Uterus (tissue), 4 donors: Measurements from ENCODE around the gene SUPT3H. TPM values are rescaled to one million over a fixed set of nuclear protein-coding genes. Genes with fewer than 3 reads are reported as not detected.
"Not testable (repeated sequence)": the region's sequence is repeated elsewhere in the genome, so short reads cannot be mapped to it uniquely, and the experiment has no call there.

Source experiments
- DNase-seq, 2 donors: peaks; one replicate each; pipeline ENCODE4 v3.0.0-alpha.2; 2019 to 2020
- H3K27ac ChIP-seq, 2 donors: fragments of 200-600 bp; sonication (generic); 1 replicate in 1 of 2; 2 replicates in 1 of 2; pipeline ENCODE4 v1.5.1; 2016 to 2018
- H3K27me3 ChIP-seq, 2 donors: fragments of 200-600 bp; sonication (generic); one replicate each; pipeline ENCODE4 v1.5.1; 2018 to 2019; ENCODE audit warnings: control low read depth in 1 of 2
- H3K36me3 ChIP-seq, 2 donors: fragments of 200-600 bp; sonication (generic); one replicate each; pipeline ENCODE4 v1.5.1; 2019; ENCODE audit warnings: control low read depth in 1 of 2
- H3K4me1 ChIP-seq, 2 donors: fragments of 200-600 bp; sonication (generic); one replicate each; pipeline ENCODE4 v1.5.1; 2018 to 2019; ENCODE audit warnings: control low read depth in 1 of 2
- H3K4me3 ChIP-seq, 2 donors: fragments of 200-600 bp; sonication (generic); 1 replicate in 1 of 2; 2 replicates in 1 of 2; pipeline ENCODE4 v1.5.1; 2018 to 2019; ENCODE audit warnings: mild to moderate bottlenecking in 1 of 2
- H3K9me3 ChIP-seq, 2 donors: fragments of 200-600 bp; sonication (generic); one replicate each; pipeline ENCODE4 v1.5.1; 2019; ENCODE audit warnings: control low read depth in 1 of 2
- CTCF ChIP-seq, 4 experiments: fragments of 200-600 bp in 2 of 4; fragments of 450-650 bp in 2 of 4; sonication (generic) in 2 of 4; IDR thresholded peaks; one replicate each; pipeline ENCODE4 v1.5.1; 2016 to 2019; ENCODE audit warnings: antibody characterized with exemption in 4 of 4, mild to moderate bottlenecking in 2 of 4, moderate library complexity in 1 of 4
- POLR2A ChIP-seq, 2 donors: fragments of 450-650 bp; IDR thresholded peaks; one replicate each; pipeline ENCODE4 v1.6.1; 2016; ENCODE audit warnings: antibody characterized with exemption in 2 of 2, mild to moderate bottlenecking in 1 of 2, moderate library complexity in 1 of 2
- intact Hi-C: fragments of 100-400 bp; cut with DNase I; formaldehyde crosslinking; loops from one replicate; pipeline ENCODE4 v1.15.1; 2023; ENCODE audit warnings: low total_unique reads
- total RNA-seq, 4 donors: library from RNA; depleted of rRNA in 3 of 4; stranded (reverse); fragments of >200 nt in 3 of 4; gene quantifications; one replicate each; pipeline versions ENCODE4 v1.1.0 to v1.2.4, GENCODE V29; 2014 to 2023
- donor health status: DM: yes; HTN: yes; CAD: no.

The SUPT3H gene
- total RNA-seq, 4 donors from 2014 or later = 1.3 to 14.9 (median 7.6) TPM

GRCh38 chr6:44914141-44914540 is 463.6 kb downstream of the SUPT3H start:
- DNase-seq = no peak
- no peak for TF ChIP-seq POLR2A (IDR thresholded peaks at IDR 0.05)
- TF ChIP-seq CTCF (IDR thresholded peaks at IDR 0.05) = no peak
- Histone ChIP-seq H3K36me3 (no peaks in the 10 kb centered on the region), H3K9me3 (no peaks in the 10 kb centered on the region), H3K27ac (no peak overlapping the region), H3K4me3 (no peak overlapping the region), H3K4me1 (no peaks in the 10 kb centered on the region), H3K27me3 (no peaks in the 10 kb centered on the region)
- intact Hi-C loops = no loop called here

GRCh38 chr6:44906761-44907160 is 471.0 kb downstream of the SUPT3H start:
- no peaks in the 10 kb centered on the region for H3K9me3 ChIP-seq
- no peak for DNase-seq
- intact Hi-C loops = no loop called here
- no peaks in the 10 kb centered on the region for H3K27me3 ChIP-seq
- no peak overlapping the region for H3K27ac ChIP-seq
- no peaks in the 10 kb centered on the region for H3K4me1 ChIP-seq
- no peak overlapping the region for H3K4me3 ChIP-seq
- TF ChIP-seq POLR2A (IDR thresholded peaks at IDR 0.05) (no peak), CTCF (IDR thresholded peaks at IDR 0.05) (no peak)
- H3K36me3 ChIP-seq = no peaks in the 10 kb centered on the region

- H3K9me3 ChIP-seq, H3K36me3 ChIP-seq, DNase-seq, intact Hi-C loops, H3K27me3 ChIP-seq, H3K4me1 ChIP-seq, H3K27ac ChIP-seq, H3K4me3 ChIP-seq: not testable (repeated sequence)
These were observed 477.4 kb downstream of the SUPT3H start for GRCh38 chr6:44900358-44900757.

GRCh38 chr6:44898296-44898930 is 479.3 kb downstream of the SUPT3H start:
- no peak overlapping the region for H3K4me3 ChIP-seq
- intact Hi-C loops = no loop called here
- no peak overlapping the region for H3K27ac ChIP-seq
- H3K27me3 ChIP-seq = no peaks in the 10 kb centered on the region
- DNase-seq = no peak
- no peaks in the 10 kb centered on the region for H3K9me3 ChIP-seq
- H3K4me1 ChIP-seq = no peaks in the 10 kb centered on the region
- no peaks in the 10 kb centered on the region for H3K36me3 ChIP-seq
- no peak for TF ChIP-seq POLR2A (IDR thresholded peaks at IDR 0.05)

GRCh38 chr6:44897316-44897715 is 480.4 kb downstream of the SUPT3H start:
- no peak for TF ChIP-seq CTCF (IDR thresholded peaks at IDR 0.05)
- no peak for TF ChIP-seq POLR2A (IDR thresholded peaks at IDR 0.05)
- no peaks in the 10 kb centered on the region for H3K4me1 ChIP-seq
- no peaks in the 10 kb centered on the region for H3K36me3 ChIP-seq
- H3K27me3 ChIP-seq = no peaks in the 10 kb centered on the region
- no peaks in the 10 kb centered on the region for H3K9me3 ChIP-seq
- no peak overlapping the region for H3K27ac ChIP-seq
- no peak for DNase-seq
- intact Hi-C loops = no loop called here
- H3K4me3 ChIP-seq = no peak overlapping the region

GRCh38 chr6:44896701-44897100 is 481.0 kb downstream of the SUPT3H start:
- Histone ChIP-seq H3K27ac (no peak overlapping the region), H3K9me3 (no peaks in the 10 kb centered on the region), H3K4me1 (no peaks in the 10 kb centered on the region), H3K4me3 (no peak overlapping the region), H3K36me3 (no peaks in the 10 kb centered on the region), H3K27me3 (no peaks in the 10 kb centered on the region)
- TF ChIP-seq CTCF (IDR thresholded peaks at IDR 0.05) = no peak
- TF ChIP-seq POLR2A (IDR thresholded peaks at IDR 0.05) = no peak
- intact Hi-C loops = no loop called here
- DNase-seq = no peak
